Breast epithelium (tissue), 4 donors: ENCODE data around the gene ASB16. TPM values are rescaled to one million over a fixed set of nuclear protein-coding genes. Genes with fewer than 3 reads are reported as not detected.

Source experiments
- DNase-seq, 2 donors: peaks; one replicate each; pipeline ENCODE4 v3.0.0-alpha.2; 2019; ENCODE audit warnings: low spot score in 2 of 2
- H3K27ac ChIP-seq, 2 donors: fragments of 200-600 bp; sonication (generic) in 1 of 2; one replicate each; pipeline ENCODE4 v1.5.1; 2016 to 2019; ENCODE audit warnings: mild to moderate bottlenecking in 1 of 2
- H3K27me3 ChIP-seq, 2 donors: fragments of 200-600 bp; sonication (generic) in 1 of 2; one replicate each; pipeline versions ENCODE4 v1.5.1 to v1.6.0; 2017 to 2019; ENCODE audit warnings: control low read depth in 1 of 2, mild to moderate bottlenecking in 1 of 2
- H3K36me3 ChIP-seq: fragments of 200-600 bp; one replicate; pipeline ENCODE4 v1.5.1; 2019
- H3K4me1 ChIP-seq, 2 donors: fragments of 200-600 bp; sonication (generic); one replicate each; pipeline ENCODE4 v1.5.1; 2016 to 2019; ENCODE audit warnings: control low read depth in 1 of 2
- H3K4me3 ChIP-seq, 3 donors: fragments of 200-600 bp; sonication (generic); 1 replicate in 2 of 3; 2 replicates in 1 of 3; pipeline ENCODE4 v1.5.1; 2016 to 2019; ENCODE audit warnings: mild to moderate bottlenecking in 3 of 3, moderate library complexity in 2 of 3
- H3K9me3 ChIP-seq, 2 donors: fragments of 200-600 bp; sonication (generic) in 1 of 2; one replicate each; pipeline ENCODE4 v1.5.1; 2016 to 2019; ENCODE audit warnings: control low read depth in 1 of 2
- CTCF ChIP-seq, 3 donors: fragments of 450-650 bp; IDR thresholded peaks; one replicate each; pipeline ENCODE4 v1.5.1; 2016 to 2017; ENCODE audit warnings: antibody characterized with exemption in 3 of 3, mild to moderate bottlenecking in 3 of 3, moderate library complexity in 3 of 3
- POLR2A ChIP-seq: fragments of 450-650 bp; IDR thresholded peaks from one replicate; pipeline ENCODE4 v1.6.1; 2016; ENCODE audit warnings: antibody characterized with exemption, mild to moderate bottlenecking, moderate library complexity
- POLR2AphosphoS5 ChIP-seq, 3 donors: sonication (generic); formaldehyde crosslinking; IDR thresholded peaks; one replicate each; pipeline ENCODE4 v1.6.1; 2017; ENCODE audit warnings: antibody characterized with exemption in 3 of 3
- intact Hi-C: fragments of 100-400 bp; cut with DNase I; formaldehyde crosslinking; loops from one replicate; pipeline ENCODE4 v1.15.1; 2023; ENCODE audit warnings: low total_unique reads
- total RNA-seq, 3 donors: library from RNA; depleted of rRNA; stranded (reverse); fragments of >200 nt; gene quantifications; one replicate each; pipeline ENCODE4 v1.1.0, GENCODE V29; 2016

The ASB16 gene
- total RNA-seq, 3 donors from 2014 or later, result 0.29 to 0.33 TPM; not detected in 1

- Histone ChIP-seq H3K27ac (no peak overlapping the region), H3K9me3 (no peaks in the 10 kb centered on the region), H3K27me3 (no peaks in the 10 kb centered on the region), H3K4me1 (no peaks in the 10 kb centered on the region), H3K4me3 (no peak overlapping the region), H3K36me3 (no peaks in the 10 kb centered on the region)
- intact Hi-C loops, result no loop called here
- no peak for DNase-seq
- no peak for TF ChIP-seq CTCF (IDR thresholded peaks at IDR 0.05)
- no peak for TF ChIP-seq POLR2AphosphoS5 (IDR thresholded peaks at IDR 0.05)
These were observed 387 bp upstream of the ASB16 start for GRCh38 chr17:44170135-44170498.

GRCh38 chr17:44171931-44172455 lies 1.5 kb downstream of the ASB16 start:
- TF ChIP-seq POLR2A, result no peak
- H3K4me3 ChIP-seq, result no peak overlapping the region
- H3K9me3 ChIP-seq, result no peaks in the 10 kb centered on the region
- no peak for DNase-seq
- H3K27ac ChIP-seq, result no peak overlapping the region
- H3K27me3 ChIP-seq, result no peaks in the 10 kb centered on the region
- H3K36me3 ChIP-seq, result no peaks in the 10 kb centered on the region
- intact Hi-C loops, result no loop called here
- H3K4me1 ChIP-seq, result no peaks in the 10 kb centered on the region

- Histone ChIP-seq H3K4me1 (no peaks in the 10 kb centered on the region), H3K36me3 (no peaks in the 10 kb centered on the region), H3K4me3 (no peak overlapping the region), H3K9me3 (no peaks in the 10 kb centered on the region), H3K27ac (no peak overlapping the region), H3K27me3 (no peaks in the 10 kb centered on the region)
- DNase-seq, result no peak
- TF ChIP-seq CTCF (IDR thresholded peaks at IDR 0.05), result no peak
- no peak for TF ChIP-seq POLR2AphosphoS5 (IDR thresholded peaks at IDR 0.05)
- TF ChIP-seq POLR2A, result no peak
- intact Hi-C loops, result no loop called here
These were observed 3.9 kb downstream of the ASB16 start for GRCh38 chr17:44174427-44174826.

GRCh38 chr17:44176257-44176656 lies 5.8 kb downstream of the ASB16 start:
- no peak for DNase-seq
- Histone ChIP-seq H3K9me3 (no peaks in the 10 kb centered on the region), H3K4me1 (no peaks in the 10 kb centered on the region), H3K27me3 (no peaks in the 10 kb centered on the region), H3K4me3 (no peak overlapping the region), H3K27ac (no peak overlapping the region), H3K36me3 (no peaks in the 10 kb centered on the region)
- TF ChIP-seq CTCF (IDR thresholded peaks at IDR 0.05), result no peak
- no peak for TF ChIP-seq POLR2AphosphoS5 (IDR thresholded peaks at IDR 0.05)
- TF ChIP-seq POLR2A, result no peak
- intact Hi-C loops, result loop anchor here (5.0 kb wide), 1 partner anchor 481 kb away; the partner anchor contains the start of gene MEIOC

GRCh38 chr17:44176671-44177501 lies 6.4 kb downstream of the ASB16 start:
- no peaks in the 10 kb centered on the region for H3K36me3 ChIP-seq
- no peaks in the 10 kb centered on the region for H3K9me3 ChIP-seq
- no peak overlapping the region for H3K4me3 ChIP-seq
- H3K27ac ChIP-seq, result no peak overlapping the region
- TF ChIP-seq CTCF (IDR thresholded peaks at IDR 0.05), result no peak
- TF ChIP-seq POLR2AphosphoS5 (IDR thresholded peaks at IDR 0.05), result no peak
- TF ChIP-seq POLR2A, result no peak
- no peak for DNase-seq
- no peaks in the 10 kb centered on the region for H3K4me1 ChIP-seq
- no peaks in the 10 kb centered on the region for H3K27me3 ChIP-seq
- intact Hi-C loops, result loop anchor here (5.0 kb wide), 1 partner anchor 480 kb away; the partner anchor contains the start of gene MEIOC
